IPS-NIHi11 (cell line): ENCODE measurements around the gene MEIKIN.

ENCODE experiments used
- DNase-seq: peaks from one replicate; pipeline ENCODE4 v3.0.0; 2012; ENCODE audit warnings: mixed read lengths, low spot score

MEIKIN gene

DNA sequence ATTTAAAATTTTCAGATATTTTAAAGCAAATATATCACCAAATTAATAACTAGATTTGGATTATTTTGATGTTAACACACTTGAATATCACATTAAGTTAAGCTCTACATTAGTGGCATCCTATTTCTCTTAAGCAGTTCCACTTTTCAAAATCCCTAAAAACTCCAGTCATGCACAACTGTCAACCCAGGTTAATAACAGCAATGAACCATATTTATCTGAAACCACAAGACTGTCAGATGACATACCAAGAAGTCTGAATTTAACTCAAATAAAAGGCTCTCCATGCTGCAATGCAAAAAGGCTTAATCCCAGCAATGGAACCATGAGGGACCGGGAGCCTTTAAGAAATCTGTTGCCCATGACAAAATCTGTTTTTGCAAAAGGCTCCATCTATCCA lies 176.1 kb downstream of the MEIKIN start:
- DNase-seq, result no peak

DNA sequence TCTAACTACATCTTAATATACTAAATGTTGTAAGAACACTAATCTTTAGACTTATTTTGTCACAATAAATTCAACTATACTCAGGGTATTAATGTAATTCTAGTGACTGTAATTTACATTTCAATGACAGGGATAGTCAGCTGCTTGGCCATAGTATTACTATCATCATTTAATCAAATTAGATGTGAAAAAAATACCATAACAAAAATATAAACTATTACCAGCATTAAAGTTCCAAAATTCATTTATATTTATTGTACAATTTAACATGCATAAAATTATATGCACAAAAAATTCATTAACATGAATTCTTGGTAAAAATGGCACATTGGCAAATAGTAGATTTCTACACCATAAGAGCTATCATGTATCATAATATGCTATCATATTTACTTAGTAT lies 177.6 kb downstream of the MEIKIN start:
- no peak for DNase-seq

DNA sequence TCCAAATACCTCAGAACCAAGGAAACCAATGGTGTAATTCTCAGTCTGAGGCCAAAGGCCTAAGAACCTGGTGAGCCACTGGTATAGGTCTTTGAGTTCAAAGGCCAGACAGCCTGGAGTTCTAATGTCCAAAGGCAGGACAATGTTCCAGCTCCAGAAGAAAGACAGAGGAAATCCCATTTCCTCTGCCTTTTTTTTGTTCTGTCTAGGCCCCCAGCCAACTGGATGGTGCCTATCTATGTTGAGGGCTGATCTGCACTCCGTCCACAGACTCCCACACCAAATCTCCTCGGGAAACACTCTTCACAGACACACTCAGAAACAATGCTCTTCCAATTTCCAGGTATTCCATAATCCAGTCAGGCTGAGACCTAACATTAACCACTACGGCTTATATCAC lies 178.8 kb downstream of the MEIKIN start:
- DNase-seq, result no peak

DNA sequence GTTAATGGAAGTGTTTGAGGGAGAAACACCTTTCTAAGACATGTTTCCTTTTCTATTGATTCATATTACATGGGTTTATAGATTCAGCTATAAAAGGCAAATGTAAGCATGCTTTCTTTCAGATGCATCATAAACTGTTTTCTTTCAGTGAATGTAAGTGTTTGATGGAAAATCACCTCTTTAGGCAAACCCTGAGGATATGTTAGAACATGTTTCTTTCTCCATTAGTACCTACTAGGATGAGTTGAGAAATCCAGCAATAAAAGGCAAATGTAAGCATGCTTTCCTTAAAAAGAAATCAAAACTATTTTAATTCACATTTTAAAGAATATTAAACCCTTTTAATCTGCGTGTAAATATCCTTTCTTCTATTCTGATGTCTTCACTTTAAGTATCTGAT lies 180.2 kb downstream of the MEIKIN start:
- DNase-seq, result no peak

DNA sequence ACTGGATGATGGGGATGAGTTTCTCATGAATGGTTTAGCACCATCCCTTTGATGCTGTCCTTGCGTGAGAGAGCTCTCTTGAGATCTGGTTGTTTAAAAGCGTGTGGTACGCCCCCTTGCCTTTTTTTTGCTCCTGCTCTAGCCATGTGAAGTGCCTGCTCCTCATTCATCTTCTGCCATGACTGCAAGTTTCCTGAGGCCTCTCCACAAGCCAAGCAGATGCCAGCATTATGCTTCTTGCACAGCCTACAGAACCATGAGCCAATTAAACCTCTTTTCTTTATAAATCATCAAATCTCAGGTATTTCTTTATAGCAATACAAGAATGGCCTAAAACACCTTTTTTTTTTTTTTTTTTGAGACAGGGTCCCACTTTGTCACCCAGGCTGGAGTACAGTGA lies 181.5 kb downstream of the MEIKIN start:
- DNase-seq, result no peak

DNA sequence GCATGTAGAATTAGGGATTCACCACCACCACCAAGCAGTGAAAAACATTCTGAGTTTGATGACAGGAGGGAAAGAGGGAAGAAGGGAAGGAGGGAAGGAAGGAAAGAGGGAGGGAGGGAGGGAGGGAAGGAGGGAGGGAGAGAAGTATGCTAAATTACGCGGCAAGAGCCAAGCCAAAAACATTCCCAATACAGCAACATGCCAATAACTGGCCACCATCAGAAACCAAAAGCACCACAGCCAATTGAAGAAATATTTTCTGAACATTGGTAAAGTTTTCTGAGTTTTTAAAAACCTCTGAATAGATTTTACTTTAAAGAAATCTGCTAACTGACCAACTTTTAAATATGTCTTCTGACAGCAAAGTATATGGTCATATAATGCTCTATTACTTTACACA lies 184.7 kb downstream of the MEIKIN start:
- no peak for DNase-seq

DNA sequence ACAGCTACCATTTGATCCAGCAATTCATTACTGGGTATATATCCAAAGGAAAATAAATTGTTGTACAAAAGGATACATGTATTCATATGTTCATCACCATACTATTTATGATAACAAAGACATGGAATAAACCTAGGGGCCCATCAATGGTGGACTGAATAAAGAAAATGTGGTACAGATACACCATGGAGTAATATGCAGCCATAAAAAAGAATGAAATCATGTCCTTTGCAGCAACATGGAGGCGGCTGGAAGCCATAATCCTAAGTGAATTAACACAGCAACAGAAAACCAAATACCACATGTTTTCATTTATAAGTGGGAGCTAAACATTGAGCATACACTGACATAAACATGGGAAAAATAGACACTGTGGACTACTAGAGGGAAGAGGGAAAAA lies 185.8 kb downstream of the MEIKIN start:
- DNase-seq, result no peak

DNA sequence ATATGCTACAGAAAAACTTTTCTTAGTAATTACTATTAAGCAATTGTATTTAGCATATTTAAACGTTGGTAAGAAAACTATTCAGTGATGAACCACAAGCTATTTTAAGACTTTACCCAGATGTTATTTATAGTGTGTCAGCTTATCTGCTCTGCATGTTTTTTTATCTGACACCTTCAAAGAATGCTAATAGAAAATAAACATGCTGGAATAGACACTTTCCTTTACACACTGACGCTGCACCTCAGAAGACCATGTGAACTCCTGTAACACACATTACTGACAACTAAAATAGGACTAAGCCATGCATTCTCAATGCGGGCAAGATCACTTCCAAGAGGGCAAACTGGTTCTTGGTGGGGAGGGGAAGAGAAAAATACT lies 187.0 kb downstream of the MEIKIN start:
- no peak for DNase-seq

DNA sequence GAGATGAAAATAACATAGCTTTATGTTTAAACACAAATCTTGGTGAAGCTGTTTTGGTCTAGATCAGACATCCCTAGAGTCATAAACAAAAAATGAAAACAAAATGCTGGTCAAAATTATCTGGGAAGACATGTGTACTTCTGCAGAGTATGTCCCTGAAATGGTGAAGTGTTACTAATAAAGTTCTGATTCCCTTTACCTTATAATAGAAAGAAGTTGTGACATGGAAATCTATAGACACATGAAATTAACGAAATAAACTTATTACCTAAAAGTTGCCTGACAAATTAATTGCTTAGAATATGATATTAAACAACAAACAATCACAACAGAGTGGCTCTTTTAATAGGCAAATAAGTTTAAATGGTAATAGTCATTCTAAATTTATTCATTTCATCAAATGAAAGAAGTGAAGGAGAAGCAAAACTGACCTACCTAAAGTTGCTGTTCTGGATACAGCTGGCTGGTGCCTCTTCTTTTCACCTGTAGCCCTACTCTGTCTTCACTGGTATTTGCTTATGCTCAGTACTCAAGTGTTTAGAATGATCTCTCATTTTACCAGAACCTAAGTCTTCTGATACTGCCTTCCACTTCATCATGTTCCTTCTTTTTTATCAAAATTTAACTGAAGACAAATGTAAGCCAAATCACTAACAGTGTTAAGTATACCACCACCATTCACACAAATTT lies 187.5 kb downstream of the MEIKIN start:
- DNase-seq, result no peak
